Astrocyte of the cerebellum (primary cell): ENCODE results near the gene ARSB.

Experiments used
- DNase-seq: peaks from one replicate; pipeline ENCODE4 v3.0.0-alpha.2; 2011; ENCODE audit warnings: low read depth
- H3K4me3 ChIP-seq: 2 replicates; pipeline ENCODE4 v1.5.1; 2011; ENCODE audit warnings: mild to moderate bottlenecking, low read depth, low read length, moderate library complexity
- in situ Hi-C: cut with HindIII; loops from 2 replicates; pipeline ENCODE4 v1.10.0; 2017; ENCODE audit warnings: low sequenced_read_pairs
- TF ChIP-seq, protein P1 (sequence below): IDR thresholded peaks from 2 replicates; pipeline ENCODE4 v1.5.1; 2012; ENCODE audit warnings: low read length, low read depth, moderate library complexity, mild to moderate bottlenecking; ENCODE audit errors: missing control alignments

ARSB gene

DNA sequence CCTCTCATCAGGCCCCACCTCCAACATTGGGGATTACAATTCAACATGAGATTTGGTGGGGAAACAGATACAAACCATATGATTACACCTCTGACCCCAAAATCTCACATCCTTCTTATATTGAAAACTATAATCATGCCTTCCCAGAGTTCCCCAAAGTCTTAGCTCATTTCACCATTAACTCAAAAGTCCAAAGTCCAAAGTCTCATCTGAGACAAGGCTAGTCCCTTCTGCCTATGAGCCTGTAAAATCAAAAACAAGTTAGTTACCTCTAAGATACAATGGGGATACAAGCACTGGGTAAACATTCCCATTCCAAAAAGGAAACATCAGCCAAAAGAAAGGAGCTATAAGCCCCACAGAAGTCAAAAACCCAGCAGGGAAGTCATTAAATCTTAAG, 26.8 kb upstream of the ARSB start:
- DNase-seq = no peak
- H3K4me3 ChIP-seq = no peak overlapping the region
- TF ChIP-seq, protein P1, sequence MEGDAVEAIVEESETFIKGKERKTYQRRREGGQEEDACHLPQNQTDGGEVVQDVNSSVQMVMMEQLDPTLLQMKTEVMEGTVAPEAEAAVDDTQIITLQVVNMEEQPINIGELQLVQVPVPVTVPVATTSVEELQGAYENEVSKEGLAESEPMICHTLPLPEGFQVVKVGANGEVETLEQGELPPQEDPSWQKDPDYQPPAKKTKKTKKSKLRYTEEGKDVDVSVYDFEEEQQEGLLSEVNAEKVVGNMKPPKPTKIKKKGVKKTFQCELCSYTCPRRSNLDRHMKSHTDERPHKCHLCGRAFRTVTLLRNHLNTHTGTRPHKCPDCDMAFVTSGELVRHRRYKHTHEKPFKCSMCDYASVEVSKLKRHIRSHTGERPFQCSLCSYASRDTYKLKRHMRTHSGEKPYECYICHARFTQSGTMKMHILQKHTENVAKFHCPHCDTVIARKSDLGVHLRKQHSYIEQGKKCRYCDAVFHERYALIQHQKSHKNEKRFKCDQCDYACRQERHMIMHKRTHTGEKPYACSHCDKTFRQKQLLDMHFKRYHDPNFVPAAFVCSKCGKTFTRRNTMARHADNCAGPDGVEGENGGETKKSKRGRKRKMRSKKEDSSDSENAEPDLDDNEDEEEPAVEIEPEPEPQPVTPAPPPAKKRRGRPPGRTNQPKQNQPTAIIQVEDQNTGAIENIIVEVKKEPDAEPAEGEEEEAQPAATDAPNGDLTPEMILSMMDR = no peak
- in situ Hi-C loops = no loop called here

DNA sequence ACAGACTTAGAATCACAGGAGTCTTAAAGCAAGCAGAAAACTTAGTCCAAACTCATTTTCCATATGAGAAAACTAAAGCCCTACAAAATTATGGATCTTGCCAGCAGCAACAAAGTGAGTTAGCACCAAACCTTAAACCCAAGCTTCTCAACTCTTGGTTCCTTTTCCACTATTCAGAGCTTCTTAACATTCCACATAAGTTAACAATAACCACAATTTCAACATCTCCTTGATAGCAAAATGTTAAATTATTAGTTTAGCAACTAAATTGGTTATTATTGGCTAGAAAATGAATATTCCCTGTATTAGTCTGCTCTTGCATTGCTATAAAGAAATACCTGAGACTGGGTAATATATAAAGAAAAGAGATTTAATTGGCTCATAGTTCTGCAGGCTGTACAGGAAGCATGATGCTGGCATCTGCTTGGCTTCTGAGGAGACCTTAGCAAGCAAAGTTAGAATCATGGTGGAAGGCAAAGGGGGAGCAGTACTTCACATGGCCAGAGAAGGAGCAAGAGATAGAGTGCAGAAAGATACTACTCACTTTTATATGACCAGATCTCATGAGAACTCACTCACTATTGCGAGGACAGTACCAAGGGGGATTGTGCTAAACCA, 26.2 kb upstream of the ARSB start:
- TF ChIP-seq, protein P1 = no peak
- in situ Hi-C loops = no loop called here
- no peak for DNase-seq
- no peak overlapping the region for H3K4me3 ChIP-seq

DNA sequence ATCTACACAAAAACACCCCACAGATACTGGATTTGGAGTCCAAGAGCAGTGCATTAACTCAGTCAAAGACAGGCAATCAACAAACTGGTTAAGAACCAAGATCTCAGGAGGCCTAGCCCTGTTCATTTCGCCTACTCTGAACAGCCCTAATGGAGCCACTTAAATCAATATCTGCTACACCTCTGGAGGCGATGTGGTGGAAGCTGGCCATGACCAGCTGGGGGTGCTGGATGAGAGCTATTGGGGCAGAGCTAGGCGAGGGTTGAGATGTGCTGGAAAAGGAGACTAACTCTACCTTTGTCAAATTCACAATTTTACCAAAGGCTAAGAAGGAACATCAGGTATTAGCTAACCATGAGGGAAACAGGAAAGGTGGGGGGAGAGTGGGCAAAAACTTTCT, 23.3 kb upstream of the ARSB start:
- no peak for DNase-seq
- in situ Hi-C loops = no loop called here
- no peak overlapping the region for H3K4me3 ChIP-seq
- TF ChIP-seq, protein P1 = no peak

DNA sequence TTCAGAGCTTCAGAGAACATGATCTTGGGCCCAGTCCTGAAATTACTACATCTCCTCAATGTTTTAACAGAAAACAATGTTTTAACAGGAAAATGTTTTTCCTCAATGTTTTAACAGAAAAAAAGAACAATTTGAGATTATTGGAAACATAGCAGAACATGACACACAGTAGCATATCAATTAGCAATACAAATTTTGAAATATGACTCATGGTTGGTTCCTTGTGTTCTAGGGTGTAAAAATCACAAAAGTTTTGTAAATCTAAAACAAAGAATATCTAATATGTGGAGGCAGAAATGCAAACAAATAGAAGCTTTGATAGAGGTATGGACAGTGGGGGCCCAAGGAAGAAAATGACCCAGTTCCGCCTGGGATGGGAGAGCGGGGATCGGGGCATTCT, 22.8 kb upstream of the ARSB start:
- DNase-seq = no peak
- H3K4me3 ChIP-seq = no peak overlapping the region
- TF ChIP-seq, protein P1 = no peak
- in situ Hi-C loops = no loop called here

DNA sequence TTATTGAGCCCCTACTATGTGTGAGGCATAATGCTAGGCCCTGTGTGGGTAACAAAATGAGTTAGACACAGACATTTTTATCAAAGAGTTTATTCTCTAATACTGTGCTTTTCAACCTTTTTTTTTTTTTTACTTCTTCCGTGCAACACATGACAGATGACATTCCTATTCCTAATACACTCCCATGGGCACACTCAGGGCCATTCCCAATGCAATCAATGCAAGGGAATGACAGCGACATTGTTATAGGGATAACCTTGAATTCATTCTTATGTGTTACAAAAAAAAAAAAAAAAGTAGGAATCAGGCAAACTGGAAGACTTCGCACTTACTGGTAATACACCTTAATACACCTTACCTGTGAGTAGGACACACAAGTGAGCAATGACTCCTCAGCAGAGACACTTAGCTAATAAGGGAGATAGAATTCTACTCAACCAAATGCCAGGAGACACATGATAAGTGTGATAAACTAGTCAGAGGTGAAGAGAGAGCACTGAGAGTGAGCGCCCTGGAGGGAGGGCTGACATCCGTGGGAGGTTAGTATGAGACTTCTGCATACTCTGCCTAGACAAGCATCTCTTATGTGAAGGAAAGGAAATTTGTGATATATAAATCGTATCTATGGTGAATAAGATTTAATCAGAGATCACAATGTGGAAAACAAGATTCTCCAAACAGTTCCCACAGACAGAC, 21.0 kb upstream of the ARSB start:
- no peak for DNase-seq
- in situ Hi-C loops = no loop called here
- H3K4me3 ChIP-seq = no peak overlapping the region
- TF ChIP-seq, protein P1 = no peak

DNA sequence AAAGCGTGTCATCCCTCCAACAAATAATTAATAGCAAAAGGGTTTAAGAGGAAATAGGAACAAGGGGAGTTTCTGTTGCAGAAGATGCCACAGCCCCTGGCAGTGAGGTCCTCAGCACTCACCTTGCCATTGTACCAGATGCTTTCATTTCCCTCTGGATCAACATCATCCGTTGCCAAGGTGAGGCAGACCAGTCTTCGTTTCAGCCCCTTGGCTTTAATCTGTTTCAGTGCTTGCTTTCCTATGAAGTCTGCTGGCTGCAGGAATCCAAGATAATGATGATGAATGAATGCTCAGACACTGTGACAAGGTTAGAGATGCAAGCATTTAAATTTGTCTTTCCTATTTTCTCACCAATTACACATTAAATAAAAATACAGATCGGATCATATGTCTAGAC, 20.0 kb upstream of the ARSB start:
- TF ChIP-seq, protein P1 = no peak
- in situ Hi-C loops = no loop called here
- no peak overlapping the region for H3K4me3 ChIP-seq
- no peak for DNase-seq

DNA sequence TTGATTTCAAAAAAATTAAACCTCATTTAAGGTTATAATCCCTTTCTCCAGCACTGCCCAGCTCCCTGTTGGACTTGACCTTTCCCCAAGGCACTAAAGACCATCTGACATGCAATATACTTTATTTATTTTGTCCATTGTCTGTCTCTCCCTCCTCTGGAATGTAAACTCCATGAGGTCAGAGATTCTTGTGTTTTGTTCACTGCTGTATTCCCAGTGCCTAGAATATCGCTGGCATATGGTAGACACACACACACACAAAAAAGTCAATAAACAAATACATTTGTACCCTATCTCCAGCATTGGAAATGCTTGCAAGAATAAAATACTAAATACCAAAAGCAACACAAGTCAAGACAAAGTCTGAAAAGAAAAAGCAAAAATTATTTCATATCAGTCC, 17.3 kb upstream of the ARSB start:
- in situ Hi-C loops = no loop called here
- TF ChIP-seq, protein P1 = no peak

More for the DNA sequence above, 17.3 kb upstream of the ARSB start:
- H3K4me3 ChIP-seq = no peak overlapping the region
- no peak for DNase-seq
